Testis (tissue), 3 donors: ENCODE measurements around the gene C4A. TPM values are rescaled to one million over a fixed set of nuclear protein-coding genes. Genes with fewer than 3 reads are reported as not detected.

Experiments used
- DNase-seq: peaks from one replicate; pipeline ENCODE4 v3.0.0-alpha.2; 2019
- H3K27ac ChIP-seq, 2 donors: fragments of 200-600 bp; sonication (generic); one replicate each; pipeline ENCODE4 v1.5.1; 2019
- H3K27me3 ChIP-seq: fragments of 200-600 bp; sonication (generic); one replicate; pipeline ENCODE4 v1.5.1; 2019
- H3K36me3 ChIP-seq: fragments of 200-600 bp; sonication (generic); one replicate; pipeline ENCODE4 v1.5.1; 2017; ENCODE audit warnings: low read depth; ENCODE audit errors: missing control alignments
- H3K4me1 ChIP-seq: fragments of 200-600 bp; sonication (generic); one replicate; pipeline ENCODE4 v1.5.1; 2019
- H3K4me3 ChIP-seq, 2 donors: fragments of 200-600 bp; sonication (generic); one replicate each; pipeline ENCODE4 v1.5.1; 2017 to 2019
- H3K9me3 ChIP-seq: fragments of 200-600 bp; sonication (generic); one replicate; pipeline ENCODE4 v1.5.1; 2017
- POLR2A ChIP-seq: fragments of 450-650 bp; IDR thresholded peaks from one replicate; pipeline ENCODE4 v1.6.1; 2017; ENCODE audit warnings: antibody characterized with exemption, mild to moderate bottlenecking, moderate library complexity
- WGBS, 2 donors: methylation state at CpG; one replicate each; pipeline ENCODE4 v1.1.5; 2018; 5-methylcytosine and 5-hydroxymethylcytosine counted together
- intact Hi-C: fragments of 100-400 bp; cut with DNase I; formaldehyde crosslinking; loops from one replicate; pipeline ENCODE4 v1.15.1; 2023; ENCODE audit warnings: low total_unique reads
- polyA plus RNA-seq: library from polyadenylated mRNA; stranded (reverse); fragments of 350-450 nt; fragmentation: Illumina TruSeq; extraction: RNeasy Lipid Tissue Mini Kit (QIAGEN cat#74804); gene quantifications from one replicate; pipeline ENCODE4 v1.2.3, GENCODE V29; 2014; ENCODE audit warnings: low read depth, low replicate concordance; ENCODE audit not compliant: insufficient read depth
- total RNA-seq, 2 donors: library from RNA; depleted of rRNA; stranded (reverse); fragments of >200 nt; gene quantifications; one replicate each; pipeline ENCODE4 v1.2.3, GENCODE V29; 2016
- TF ChIP-seq, protein P1 (sequence below), 3 experiments: fragments of 450-650 bp in 2 of 3; fragments of 200-600 bp in 1 of 3; sonication (generic) in 1 of 3; IDR thresholded peaks; one replicate each; pipeline ENCODE4 v1.5.1; 2016 to 2019; ENCODE audit warnings: antibody characterized with exemption in 3 of 3, mild to moderate bottlenecking in 2 of 3, moderate library complexity in 1 of 3

Gene C4A
- total and polyA plus RNA-seq, 3 donors from 2014 or later: 24.6 to 123 (median 114) TPM

DNA sequence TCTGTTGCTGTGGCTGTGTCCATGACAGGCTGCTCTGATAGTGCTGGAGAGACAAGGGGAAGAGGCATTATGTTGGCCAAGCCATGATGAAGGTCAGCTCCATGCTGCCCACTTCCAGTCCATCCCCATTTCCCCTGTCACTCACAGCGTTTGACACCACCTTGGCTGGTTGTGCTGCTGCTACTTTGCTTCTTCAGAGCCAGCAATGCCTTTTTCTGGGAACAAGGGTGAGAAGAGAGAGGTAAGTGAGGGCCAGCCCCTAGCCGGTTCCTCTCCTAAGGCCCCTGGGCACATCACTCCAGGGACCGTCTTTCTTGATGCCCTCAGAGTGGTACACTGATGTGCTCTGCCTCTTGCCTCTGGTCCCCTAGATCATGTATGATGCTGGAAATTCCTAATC is 25.1 kb upstream of the C4A start:
- Histone ChIP-seq H3K4me3 (no peak overlapping the region), H3K4me1 (peaks cover 12% of the 10 kb centered on the region), H3K27ac (no peak overlapping the region), H3K36me3 (no peaks in the 10 kb centered on the region), H3K9me3 (no peaks in the 10 kb centered on the region), H3K27me3 (no peaks in the 10 kb centered on the region)
- 93 to 98% methylated on average over 3 of the region's 3 CpGs for WGBS, 2 donors
- DNase-seq: no peak
- TF ChIP-seq, protein P1, sequence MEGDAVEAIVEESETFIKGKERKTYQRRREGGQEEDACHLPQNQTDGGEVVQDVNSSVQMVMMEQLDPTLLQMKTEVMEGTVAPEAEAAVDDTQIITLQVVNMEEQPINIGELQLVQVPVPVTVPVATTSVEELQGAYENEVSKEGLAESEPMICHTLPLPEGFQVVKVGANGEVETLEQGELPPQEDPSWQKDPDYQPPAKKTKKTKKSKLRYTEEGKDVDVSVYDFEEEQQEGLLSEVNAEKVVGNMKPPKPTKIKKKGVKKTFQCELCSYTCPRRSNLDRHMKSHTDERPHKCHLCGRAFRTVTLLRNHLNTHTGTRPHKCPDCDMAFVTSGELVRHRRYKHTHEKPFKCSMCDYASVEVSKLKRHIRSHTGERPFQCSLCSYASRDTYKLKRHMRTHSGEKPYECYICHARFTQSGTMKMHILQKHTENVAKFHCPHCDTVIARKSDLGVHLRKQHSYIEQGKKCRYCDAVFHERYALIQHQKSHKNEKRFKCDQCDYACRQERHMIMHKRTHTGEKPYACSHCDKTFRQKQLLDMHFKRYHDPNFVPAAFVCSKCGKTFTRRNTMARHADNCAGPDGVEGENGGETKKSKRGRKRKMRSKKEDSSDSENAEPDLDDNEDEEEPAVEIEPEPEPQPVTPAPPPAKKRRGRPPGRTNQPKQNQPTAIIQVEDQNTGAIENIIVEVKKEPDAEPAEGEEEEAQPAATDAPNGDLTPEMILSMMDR (IDR thresholded peaks at IDR 0.05): no peak
- no peak for TF ChIP-seq POLR2A
- intact Hi-C loops: loop anchor here (10.0 kb wide), 1 partner anchor 168 kb away; the partner anchor contains the start of gene ATF6B

DNA sequence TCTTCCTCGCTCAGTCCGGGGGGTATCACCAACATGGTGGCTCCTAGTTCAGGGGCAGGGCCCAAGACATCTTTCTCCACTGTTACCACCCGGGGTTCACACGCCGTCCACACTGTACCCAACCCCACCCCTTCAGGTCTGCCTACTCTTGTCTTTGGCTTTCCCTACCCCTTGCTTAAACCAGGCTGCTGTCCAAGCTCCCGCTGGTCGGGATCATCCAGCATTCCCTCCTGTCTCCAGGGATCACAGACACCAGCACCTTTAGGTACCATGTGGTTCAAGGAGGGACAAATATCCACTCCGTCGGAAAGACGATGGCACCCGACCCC is 23.5 kb upstream of the C4A start:
- DNase-seq: no peak
- intact Hi-C loops: loop anchor here (10.0 kb wide), 1 partner anchor 166 kb away; the partner anchor contains the start of gene ATF6B
- Histone ChIP-seq H3K27me3 (no peaks in the 10 kb centered on the region), H3K4me1 (peaks cover 12% of the 10 kb centered on the region), H3K36me3 (no peaks in the 10 kb centered on the region), H3K4me3 (peak overlapping the region; percentile 66 to 90), H3K9me3 (no peaks in the 10 kb centered on the region), H3K27ac (peak overlapping the region; percentile 67 to 84)
- no peak for TF ChIP-seq POLR2A
- TF ChIP-seq, protein P1 (IDR thresholded peaks at IDR 0.05): no peak
- 8 to 9% methylated on average over 11 of the region's 11 CpGs for WGBS, 2 donors

DNA sequence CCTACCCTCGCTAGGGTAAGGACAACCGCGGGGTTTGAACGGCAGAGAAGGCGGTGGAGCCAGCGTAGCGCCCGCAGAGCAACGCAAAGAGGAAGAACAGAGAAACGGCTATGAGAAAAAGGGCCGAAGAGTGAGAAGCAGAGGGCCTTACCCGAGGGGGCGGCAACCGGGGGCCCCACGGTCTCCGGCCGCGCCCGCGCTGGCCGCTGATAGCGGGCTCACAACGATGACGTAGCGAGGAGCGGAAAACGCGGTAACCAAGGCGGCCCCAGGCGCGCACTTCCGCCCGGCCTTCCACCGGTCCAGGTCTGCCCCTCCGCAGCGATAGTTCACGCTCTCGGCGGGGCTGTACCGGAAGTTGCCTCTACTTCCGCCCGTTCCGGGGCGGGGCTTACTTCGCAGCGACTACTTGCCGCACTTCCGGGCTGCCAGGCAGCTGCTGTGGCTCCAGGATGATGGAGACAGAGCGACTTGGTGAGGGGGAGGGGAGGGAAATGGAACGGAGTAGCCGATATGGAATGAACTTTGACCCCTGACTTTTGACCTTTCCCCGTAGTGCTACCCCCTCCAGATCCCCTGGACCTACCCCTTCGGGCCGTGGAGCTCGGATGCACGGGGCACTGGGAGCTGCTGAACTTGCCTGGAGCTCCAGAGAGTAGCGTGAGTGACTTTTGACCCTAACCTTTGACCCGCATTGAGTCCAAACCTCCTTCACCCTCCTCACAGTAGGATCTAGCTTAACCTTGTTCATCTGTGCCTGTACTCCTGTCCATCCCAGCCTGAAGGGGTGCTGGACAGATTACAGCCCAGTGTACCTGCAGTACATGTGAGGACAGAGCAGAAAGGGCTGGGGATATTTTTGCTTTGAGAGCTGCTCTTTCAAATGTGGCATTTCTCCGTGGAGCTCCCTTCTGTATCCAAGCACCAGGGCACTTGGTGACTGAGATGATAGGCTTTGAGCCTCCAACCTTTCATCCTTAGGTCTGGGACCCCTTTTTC is 22.8 kb upstream of the C4A start, which contains the start of the genes NELFE and SKIC2:
Gene NELFE (minus strand): TSS at position 231 of the 999 bp plus-strand sequence. CDS start 525 bp downstream, outside the sequence.
Gene SKIC2 (plus strand): TSS at position 435 of the 999 bp plus-strand sequence. CDS start 18 bp downstream, at position 453.
- Histone ChIP-seq H3K27me3 (no peaks in the 10 kb centered on the region), H3K4me1 (peaks cover 12% of the 10 kb centered on the region), H3K36me3 (no peaks in the 10 kb centered on the region), H3K27ac (peak within 1 kb of the TSS; percentile 67 to 84), H3K4me3 (peak within 1 kb of the TSS; percentile 66 to 90), H3K9me3 (no peaks in the 10 kb centered on the region)
- WGBS, 2 donors: 0 to 1% methylated on average over 56 of the region's 59 CpGs
- peak; percentile 98 for DNase-seq
- TF ChIP-seq, protein P1 (IDR thresholded peaks at IDR 0.05): peak in 1 of 3 experiments; percentile 6
- peak; percentile 26 for TF ChIP-seq POLR2A
- intact Hi-C loops: loop anchor here (10.0 kb wide), 1 partner anchor 166 kb away; the partner anchor contains the start of gene ATF6B

DNA sequence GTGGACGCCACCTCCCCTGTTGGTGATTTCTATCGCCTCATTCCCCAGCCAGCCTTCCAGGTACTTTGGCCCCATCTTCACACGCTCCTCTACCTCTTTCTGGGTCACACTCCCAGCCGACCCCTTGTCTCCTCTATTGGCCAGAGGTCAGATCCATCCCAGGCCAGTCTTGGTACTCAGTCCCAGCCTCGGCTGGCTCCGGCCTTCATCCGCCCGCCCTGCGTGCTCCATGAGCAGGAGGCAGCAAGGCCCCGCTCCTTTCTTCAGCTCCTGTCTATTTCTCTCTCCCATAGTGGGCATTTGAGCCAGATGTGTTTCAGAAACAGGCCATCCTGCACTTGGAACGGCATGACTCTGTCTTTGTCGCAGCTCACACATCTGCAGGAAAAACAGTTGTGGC is 20.2 kb upstream of the C4A start:
- DNase-seq: no peak
- intact Hi-C loops: no loop called here
- Histone ChIP-seq H3K4me3 (no peak overlapping the region), H3K9me3 (no peaks in the 10 kb centered on the region), H3K36me3 (no peaks in the 10 kb centered on the region), H3K4me1 (peaks cover 12% of the 10 kb centered on the region), H3K27ac (no peak overlapping the region), H3K27me3 (no peaks in the 10 kb centered on the region)
- TF ChIP-seq, protein P1 (IDR thresholded peaks at IDR 0.05): no peak
- TF ChIP-seq POLR2A: no peak
- WGBS, 2 donors: 93 to 96% methylated on average over 12 of the region's 12 CpGs
